OCI-LY7 (cell line): ENCODE measurements around the gene RPL27A.

Source experiments
- CTCF ChIP-seq: fragments of 200-600 bp; sonication (generic); conservative IDR thresholded peaks from 2 replicates; pipeline ENCODE4 v1.5.1; 2014; ENCODE audit warnings: mild to moderate bottlenecking, antibody characterized with exemption, low read length, moderate library complexity, mixed read lengths
- EZH2phosphoT487 ChIP-seq: fragments of 200-600 bp; sonication (generic); IDR thresholded peaks from 2 replicates; pipeline ENCODE4 v1.6.1; 2018; ENCODE audit warnings: low read depth, borderline replicate concordance, mild to moderate bottlenecking, mixed run types, antibody characterized with exemption, low read length, moderate library complexity, mixed read lengths

GRCh38 chr11:8638300-8638699 lies 44.3 kb upstream of the RPL27A start:
- no peak for TF ChIP-seq CTCF
- no peak for TF ChIP-seq EZH2phosphoT487
